Measurements from ENCODE around the gene OPCML. TPM values are rescaled to one million over a fixed set of nuclear protein-coding genes. Genes with fewer than 3 reads are reported as not detected.

OPCML gene
- total RNA-seq, 1 donor = under 0.01 TPM

DNA sequence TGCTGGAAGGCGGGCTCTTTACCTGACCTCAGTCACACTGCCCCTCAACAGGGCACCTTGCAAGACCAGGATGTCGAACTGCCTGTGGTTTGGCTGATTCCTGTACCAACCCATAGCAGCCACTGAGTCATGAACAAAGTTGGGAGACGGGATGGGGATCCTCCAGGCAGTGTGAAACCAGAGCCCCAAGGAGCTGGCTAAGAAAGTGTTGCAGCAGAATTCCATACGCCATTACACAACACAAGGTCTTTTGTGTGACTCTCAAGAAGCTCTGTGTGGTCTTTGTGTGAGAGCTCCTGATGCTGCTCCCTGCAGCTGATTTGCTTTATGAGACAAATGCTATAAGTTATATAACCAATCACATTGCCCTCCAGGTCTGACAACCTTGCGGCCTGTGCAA lies 617.7 kb downstream of the OPCML start:
- no peaks in the 10 kb centered on the region for H3K9me3 ChIP-seq (ENCODE audit: low read depth, low read length)
- H3K4me1 ChIP-seq (ENCODE audit: insufficient read depth, low read length) = no peaks in the 10 kb centered on the region
- no peak overlapping the region for H3K4me3 ChIP-seq (ENCODE audit: low read length)
- H3K27me3 ChIP-seq (ENCODE audit: insufficient read depth, low read length) = no peaks in the 10 kb centered on the region

GRCh38 chr11:132913886-132914285 lies 618.4 kb downstream of the OPCML start:
- Histone ChIP-seq H3K4me1 (ENCODE audit: insufficient read depth, low read length) (no peaks in the 10 kb centered on the region), H3K4me3 (ENCODE audit: low read length) (no peak overlapping the region), H3K27me3 (ENCODE audit: insufficient read depth, low read length) (no peaks in the 10 kb centered on the region), H3K9me3 (ENCODE audit: low read depth, low read length) (no peaks in the 10 kb centered on the region)

DNA sequence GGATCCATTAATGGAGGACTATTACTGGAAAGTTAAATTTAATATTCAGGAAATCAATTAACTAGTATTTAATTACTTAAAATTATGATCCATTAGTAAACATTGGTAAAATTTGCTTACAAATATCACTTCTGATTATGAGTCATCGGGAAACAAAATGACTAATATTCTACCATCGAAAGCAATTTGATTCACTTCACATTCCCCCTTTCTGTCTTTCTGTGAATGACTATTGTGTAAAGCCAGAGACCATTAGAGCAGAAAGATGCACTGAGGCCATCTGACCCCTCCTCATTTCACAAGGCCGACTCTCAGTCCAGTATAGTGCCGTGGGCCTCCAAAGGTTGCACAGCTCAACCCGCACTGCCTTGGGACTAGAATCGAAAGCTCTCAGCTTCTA lies 619.0 kb downstream of the OPCML start:
- H3K4me3 ChIP-seq (ENCODE audit: low read length) = no peak overlapping the region
- H3K9me3 ChIP-seq (ENCODE audit: low read depth, low read length) = no peaks in the 10 kb centered on the region
- H3K4me1 ChIP-seq (ENCODE audit: insufficient read depth, low read length) = no peaks in the 10 kb centered on the region
- H3K27me3 ChIP-seq (ENCODE audit: insufficient read depth, low read length) = no peaks in the 10 kb centered on the region

- no peaks in the 10 kb centered on the region for H3K27me3 ChIP-seq (ENCODE audit: insufficient read depth, low read length)
Observed at GRCh38 chr11:132911186-132911585, 621.1 kb downstream of the OPCML start.

DNA sequence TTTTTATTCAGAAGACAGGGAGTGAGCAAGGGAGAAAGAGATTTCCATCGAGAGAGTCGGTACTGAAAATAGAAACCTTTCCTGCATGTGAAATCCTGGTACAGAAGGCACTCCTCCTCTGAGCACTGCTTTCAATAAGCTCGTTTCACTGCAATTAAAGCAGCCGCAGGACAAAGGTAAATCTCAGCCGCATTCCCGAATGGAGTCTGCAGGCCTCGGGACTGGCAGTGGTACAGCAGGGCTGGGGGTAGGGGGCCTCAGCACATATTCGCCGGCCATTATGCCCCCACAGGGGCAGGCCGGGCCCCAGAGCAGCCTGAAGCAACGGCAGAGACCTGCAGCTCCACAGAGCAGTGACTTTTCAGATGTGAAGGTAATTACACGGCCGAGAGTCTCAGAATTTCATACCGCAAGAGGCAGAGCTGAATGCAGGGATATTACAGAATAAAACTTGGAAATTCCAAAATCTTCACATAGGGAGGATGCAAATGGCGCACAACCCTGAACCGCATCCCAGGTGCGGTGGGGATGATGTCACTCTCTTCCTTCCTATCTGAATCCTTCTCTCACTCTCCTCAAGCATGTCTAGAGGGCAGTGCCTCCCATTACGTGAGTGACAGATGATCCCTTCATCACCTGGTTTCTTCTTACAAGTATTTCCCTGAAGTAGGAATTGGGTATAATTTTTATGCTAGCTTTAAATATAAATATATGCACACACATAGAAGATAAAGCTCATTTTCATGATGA lies 622.1 kb downstream of the OPCML start:
- Histone ChIP-seq H3K27me3 (ENCODE audit: insufficient read depth, low read length) (no peaks in the 10 kb centered on the region), H3K4me3 (ENCODE audit: low read length) (no peak overlapping the region), H3K9me3 (ENCODE audit: low read depth, low read length) (no peaks in the 10 kb centered on the region), H3K4me1 (ENCODE audit: insufficient read depth, low read length) (no peaks in the 10 kb centered on the region)

More at GRCh38 chr11:132911186-132911585, 621.1 kb downstream of the OPCML start:
- Histone ChIP-seq H3K4me3 (ENCODE audit: low read length) (no peak overlapping the region), H3K9me3 (ENCODE audit: low read depth, low read length) (no peaks in the 10 kb centered on the region), H3K4me1 (ENCODE audit: insufficient read depth, low read length) (no peaks in the 10 kb centered on the region)

DNA sequence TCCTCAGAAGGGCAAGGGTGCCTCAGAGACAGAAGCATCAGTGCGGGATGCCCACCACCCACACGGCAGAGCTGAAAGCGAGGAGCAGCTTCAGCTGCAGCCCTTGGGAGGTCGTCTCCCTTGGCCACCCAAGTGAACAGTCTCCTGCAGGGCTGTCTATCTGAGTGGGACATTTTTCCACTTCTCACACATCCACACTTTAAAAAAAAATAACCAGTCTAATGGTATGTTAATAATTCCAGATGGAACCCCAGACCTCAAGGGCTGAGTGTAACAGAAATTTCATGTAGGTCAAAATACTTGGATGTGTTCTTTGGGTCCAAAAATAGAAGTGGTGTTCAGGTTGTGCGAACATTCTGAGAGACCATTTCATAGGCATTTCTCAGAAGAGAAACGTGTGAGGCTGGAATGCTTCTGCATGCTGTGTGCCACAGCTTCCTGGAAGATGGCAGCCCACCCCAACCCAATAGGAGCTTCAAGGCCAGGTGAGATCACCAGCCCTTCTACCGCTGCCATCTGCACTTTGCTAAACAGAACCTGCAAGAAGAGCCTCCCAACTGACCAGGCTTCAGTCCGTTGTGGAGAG lies 623.2 kb downstream of the OPCML start:
- Histone ChIP-seq H3K4me1 (ENCODE audit: insufficient read depth, low read length) (no peaks in the 10 kb centered on the region), H3K4me3 (ENCODE audit: low read length) (no peak overlapping the region)

DNA sequence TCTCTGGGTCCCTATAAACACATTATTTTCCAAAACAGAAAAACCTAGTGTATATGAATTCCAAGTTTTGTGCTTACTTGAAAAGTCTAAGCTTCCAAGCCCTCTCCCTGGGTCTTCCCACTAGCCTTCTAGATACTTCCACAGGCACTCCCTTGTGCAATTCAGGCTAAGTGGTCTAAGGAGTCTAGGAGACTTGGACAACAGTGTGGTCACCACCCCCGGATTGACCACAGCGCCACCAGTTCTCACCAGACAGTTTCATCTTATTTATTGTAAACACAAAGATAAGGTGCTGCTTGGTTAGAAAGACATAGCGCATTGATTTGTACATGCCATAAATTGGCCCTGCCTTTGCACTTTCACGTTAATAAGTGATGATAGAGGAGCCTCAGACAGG lies 623.9 kb downstream of the OPCML start:
- no peak overlapping the region for H3K4me3 ChIP-seq (ENCODE audit: low read length)
- no peaks in the 10 kb centered on the region for H3K27me3 ChIP-seq (ENCODE audit: insufficient read depth, low read length)
- H3K9me3 ChIP-seq (ENCODE audit: low read depth, low read length) = no peaks in the 10 kb centered on the region
- H3K4me1 ChIP-seq (ENCODE audit: insufficient read depth, low read length) = no peaks in the 10 kb centered on the region

More for the DNA sequence above, 623.2 kb downstream of the OPCML start:
- Histone ChIP-seq H3K9me3 (ENCODE audit: low read depth, low read length) (no peaks in the 10 kb centered on the region), H3K27me3 (ENCODE audit: insufficient read depth, low read length) (no peaks in the 10 kb centered on the region)

DNA sequence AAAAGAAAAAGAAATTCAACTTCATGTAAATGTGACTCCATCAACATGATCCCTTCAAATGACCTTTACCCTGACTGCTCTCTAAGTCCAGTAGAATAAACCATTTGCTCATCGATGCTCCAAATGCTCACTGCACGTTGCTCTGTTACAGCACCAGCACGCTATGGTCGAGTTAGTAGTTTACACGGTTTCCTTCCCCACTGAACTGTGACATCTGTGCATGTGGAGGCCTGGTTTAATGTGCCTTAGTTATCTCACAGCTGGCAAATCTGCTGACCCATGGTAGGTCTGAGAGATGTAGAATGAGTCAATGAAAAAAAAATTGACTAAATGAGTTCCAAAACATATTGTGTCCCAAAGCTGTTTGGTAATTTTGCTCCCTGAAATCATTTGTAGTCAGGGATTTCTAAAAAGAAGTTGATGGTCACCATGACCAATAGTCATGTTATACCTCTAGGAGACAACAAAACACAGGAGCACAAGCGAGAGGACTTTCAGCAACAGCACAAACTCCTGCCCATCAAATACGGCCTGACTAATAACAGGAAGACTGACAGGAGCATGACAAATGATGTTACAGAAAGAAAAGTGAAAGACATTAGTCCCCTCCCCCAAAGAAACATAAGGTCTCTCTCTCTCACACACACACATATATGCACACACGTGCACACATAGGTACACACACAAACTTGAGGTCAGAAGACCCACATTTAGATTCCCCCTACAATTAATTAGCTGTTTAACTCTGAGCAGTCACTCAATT lies 624.5 kb downstream of the OPCML start:
- Histone ChIP-seq H3K27me3 (ENCODE audit: insufficient read depth, low read length) (no peaks in the 10 kb centered on the region), H3K4me1 (ENCODE audit: insufficient read depth, low read length) (no peaks in the 10 kb centered on the region), H3K4me3 (ENCODE audit: low read length) (no peak overlapping the region), H3K9me3 (ENCODE audit: low read depth, low read length) (no peaks in the 10 kb centered on the region)

DNA sequence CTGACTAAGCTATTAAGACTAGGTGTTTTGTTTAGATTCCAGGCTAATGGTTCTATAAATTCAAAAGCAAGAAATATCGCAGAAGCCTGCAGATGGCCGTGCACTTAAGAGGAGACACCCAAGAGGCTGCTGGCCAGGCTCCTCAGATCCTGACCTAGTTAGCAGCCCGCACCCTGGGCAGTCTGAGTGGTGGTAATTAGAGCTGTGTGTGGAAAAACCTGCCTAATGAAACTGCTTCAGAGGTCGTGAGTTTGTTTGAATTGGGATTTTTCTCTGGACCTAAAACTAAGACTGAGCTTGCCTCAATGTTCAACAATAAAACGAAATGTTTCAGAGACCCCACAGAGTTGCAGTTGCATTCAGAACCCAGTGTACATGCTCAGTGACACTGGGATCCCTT lies 627.7 kb downstream of the OPCML start:
- Histone ChIP-seq H3K4me3 (ENCODE audit: low read length) (no peak overlapping the region), H3K9me3 (ENCODE audit: low read depth, low read length) (no peaks in the 10 kb centered on the region), H3K4me1 (ENCODE audit: insufficient read depth, low read length) (no peaks in the 10 kb centered on the region), H3K27me3 (ENCODE audit: insufficient read depth, low read length) (no peaks in the 10 kb centered on the region)

GRCh38 chr11:132904091-132904490 lies 628.2 kb downstream of the OPCML start:
- H3K4me3 ChIP-seq (ENCODE audit: low read length) = no peak overlapping the region
- H3K9me3 ChIP-seq (ENCODE audit: low read depth, low read length) = no peaks in the 10 kb centered on the region
- H3K27me3 ChIP-seq (ENCODE audit: insufficient read depth, low read length) = no peaks in the 10 kb centered on the region
- no peaks in the 10 kb centered on the region for H3K4me1 ChIP-seq (ENCODE audit: insufficient read depth, low read length)

GRCh38 chr11:132901638-132902471 lies 630.4 kb downstream of the OPCML start:
- H3K27me3 ChIP-seq (ENCODE audit: insufficient read depth, low read length) = no peaks in the 10 kb centered on the region
- H3K4me3 ChIP-seq (ENCODE audit: low read length) = no peak overlapping the region
- H3K9me3 ChIP-seq (ENCODE audit: low read depth, low read length) = no peaks in the 10 kb centered on the region

GRCh38 chr11:132898676-132899075 lies 633.6 kb downstream of the OPCML start:
- Histone ChIP-seq H3K4me3 (ENCODE audit: low read length) (no peak overlapping the region), H3K4me1 (ENCODE audit: insufficient read depth, low read length) (no peaks in the 10 kb centered on the region), H3K27me3 (ENCODE audit: insufficient read depth, low read length) (no peaks in the 10 kb centered on the region), H3K9me3 (ENCODE audit: low read depth, low read length) (no peaks in the 10 kb centered on the region)

More at GRCh38 chr11:132901638-132902471, 630.4 kb downstream of the OPCML start:
- H3K4me1 ChIP-seq (ENCODE audit: insufficient read depth, low read length) = no peaks in the 10 kb centered on the region

GRCh38 chr11:132898021-132898420 lies 634.3 kb downstream of the OPCML start:
- no peak overlapping the region for H3K4me3 ChIP-seq (ENCODE audit: low read length)
- H3K27me3 ChIP-seq (ENCODE audit: insufficient read depth, low read length) = no peaks in the 10 kb centered on the region
- H3K9me3 ChIP-seq (ENCODE audit: low read depth, low read length) = no peaks in the 10 kb centered on the region
- H3K4me1 ChIP-seq (ENCODE audit: insufficient read depth, low read length) = no peaks in the 10 kb centered on the region

DNA sequence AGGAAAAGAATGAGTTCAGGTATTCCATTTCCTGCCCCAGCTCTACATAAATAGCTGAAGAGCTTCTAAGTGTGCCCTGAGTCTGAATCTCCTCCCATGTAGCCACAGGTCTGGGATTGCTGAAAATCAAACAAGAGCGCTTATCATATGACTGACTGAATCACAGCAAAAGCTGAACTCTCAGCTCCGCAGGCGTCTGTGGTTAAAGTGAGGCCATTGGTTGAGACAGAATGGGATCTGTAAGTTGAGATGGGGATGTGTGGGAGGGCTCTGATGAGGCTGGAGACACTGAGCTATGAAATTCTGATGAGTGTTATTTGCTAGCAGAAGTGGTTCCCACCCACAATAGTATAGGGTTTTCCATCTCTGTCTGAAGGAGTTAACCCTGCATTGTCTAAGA lies 637.0 kb downstream of the OPCML start:
- H3K27me3 ChIP-seq (ENCODE audit: insufficient read depth, low read length) = no peaks in the 10 kb centered on the region
- no peak overlapping the region for H3K4me3 ChIP-seq (ENCODE audit: low read length)

GRCh38 chr11:132894606-132895005 lies 637.7 kb downstream of the OPCML start:
- Histone ChIP-seq H3K27me3 (ENCODE audit: insufficient read depth, low read length) (no peaks in the 10 kb centered on the region), H3K4me1 (ENCODE audit: insufficient read depth, low read length) (no peaks in the 10 kb centered on the region)

More for the DNA sequence above, 637.0 kb downstream of the OPCML start:
- H3K9me3 ChIP-seq (ENCODE audit: low read depth, low read length) = no peaks in the 10 kb centered on the region
- no peaks in the 10 kb centered on the region for H3K4me1 ChIP-seq (ENCODE audit: insufficient read depth, low read length)

More at GRCh38 chr11:132894606-132895005, 637.7 kb downstream of the OPCML start:
- no peak overlapping the region for H3K4me3 ChIP-seq (ENCODE audit: low read length)
- H3K9me3 ChIP-seq (ENCODE audit: low read depth, low read length) = no peaks in the 10 kb centered on the region
